Endothelial cell of umbilical vein (primary cell): ENCODE results near the gene CRYL1. TPM values are rescaled to one million over a fixed set of nuclear protein-coding genes. Genes with fewer than 3 reads are reported as not detected.

Experiments used
- BruUV-seq: library from RNA; stranded (reverse); fragments of 400-500 nt; replicated peaks from 2 replicates; lab custom pipeline; 2021; lab: Mats Ljungman, UMichigan
- CTCF ChIA-PET: fragments of 300-600, 350-600 bp; sonication (Branson Sonifier 250); formaldehyde crosslinking; loops from one replicate; lab custom pipeline; 2021; ENCODE audit warnings: antibody characterized with exemption, inconsistent platforms; lab: Charles Lee
- POLR2A ChIA-PET: fragments of 300-600, 350-600 bp; sonication (Branson Sonifier 250); formaldehyde crosslinking; loops from one replicate; lab custom pipeline; 2021; ENCODE audit warnings: antibody characterized with exemption, inconsistent platforms; lab: Charles Lee
- DNase-seq: peaks from one replicate; pipeline ENCODE4 v3.0.0-alpha.2; 2011; ENCODE audit warnings: low read depth, low spot score
- FAIRE-seq: peaks from 2 replicates; lab custom pipeline; 2011; peaks lifted over from hg19 to GRCh38; lab: Jason Lieb, UNC
- H2AFZ ChIP-seq: 2 replicates; pipeline ENCODE4 v1.6.0; 2012; ENCODE audit warnings: low read depth, low read length, control low read depth, inconsistent platforms
- H3K27ac ChIP-seq: 2 replicates; pipeline ENCODE4 v1.5.1; 2011; ENCODE audit warnings: low read depth, mild to moderate bottlenecking, control low read depth, low read length, moderate library complexity; ENCODE audit not compliant: insufficient read depth
- H3K27me3 ChIP-seq, 2 experiments: 2 replicates each; pipeline versions ENCODE4 v1.6.0 to v1.6.1; 2011; ENCODE audit warnings: low read length in 2 of 2, mixed read lengths in 1 of 2; ENCODE audit not compliant: control insufficient read depth in 2 of 2, insufficient read depth in 2 of 2
- H3K36me3 ChIP-seq, 2 experiments: 2 replicates in 1 of 2; 3 replicates in 1 of 2; pipeline ENCODE4 v1.5.1; 2011; ENCODE audit warnings: low read length in 2 of 2, mild to moderate bottlenecking in 1 of 2, moderate library complexity in 1 of 2; ENCODE audit not compliant: control insufficient read depth in 2 of 2, insufficient read depth in 2 of 2; ENCODE audit errors: extremely low read depth in 1 of 2
- H3K4me1 ChIP-seq: 3 replicates; pipeline ENCODE4 v1.5.1; 2011; ENCODE audit warnings: mild to moderate bottlenecking, low read length; ENCODE audit not compliant: control insufficient read depth, insufficient read depth; ENCODE audit errors: extremely low read depth
- H3K4me2 ChIP-seq: 2 replicates; pipeline ENCODE4 v1.6.1; 2011; ENCODE audit warnings: low read length, control low read depth, mixed read lengths; ENCODE audit not compliant: insufficient read depth
- H3K4me3 ChIP-seq, 3 experiments: fragments of 200-600 bp in 1 of 3; sonication (generic), shearing (Covaris generic) in 1 of 3; replicated peaks in 1 of 3; 2 replicates each; pipeline ENCODE4 v1.5.1; 2011 to 2016; ENCODE audit warnings: control low read depth in 3 of 3, low read length in 3 of 3, mild to moderate bottlenecking in 2 of 3, inconsistent platforms in 1 of 3, low read depth in 1 of 3, moderate library complexity in 1 of 3; ENCODE audit not compliant: insufficient read depth in 1 of 3
- H3K79me2 ChIP-seq: 2 replicates; pipeline ENCODE4 v1.6.0; 2012; ENCODE audit warnings: low read length, inconsistent platforms; ENCODE audit not compliant: control insufficient read depth, insufficient read depth
- H3K9ac ChIP-seq: replicated peaks from 2 replicates; pipeline ENCODE3; 2011; ENCODE audit warnings: low read length, control low read depth; ENCODE audit not compliant: insufficient read depth; ENCODE audit errors: extremely low read depth
- H3K9me1 ChIP-seq: replicated peaks from 3 replicates; pipeline ENCODE4 v1.6.0; 2011; ENCODE audit warnings: mild to moderate bottlenecking, low read length; ENCODE audit not compliant: control insufficient read depth, insufficient read depth; ENCODE audit errors: extremely low read depth
- H3K9me3 ChIP-seq: replicated peaks from 2 replicates; pipeline ENCODE4 v1.5.1; 2012; ENCODE audit warnings: low read length, inconsistent platforms; ENCODE audit not compliant: control insufficient read depth, insufficient read depth
- H4K20me1 ChIP-seq: replicated peaks from 2 replicates; pipeline ENCODE3; 2011; ENCODE audit warnings: mild to moderate bottlenecking, low read length; ENCODE audit not compliant: control insufficient read depth, insufficient read depth; ENCODE audit errors: extremely low read depth
- CTCF ChIP-seq, 2 donors: IDR thresholded peaks; 1 replicate in 1 of 2; 2 replicates in 1 of 2; pipeline ENCODE4 v1.5.1; 2011; ENCODE audit warnings: low read length in 2 of 2, mild to moderate bottlenecking in 2 of 2, moderate library complexity in 2 of 2, control low read depth in 1 of 2, inconsistent platforms in 1 of 2, low read depth in 1 of 2; ENCODE audit not compliant: insufficient read depth in 1 of 2; ENCODE audit errors: extremely low read depth in 1 of 2
- EZH2 ChIP-seq: IDR thresholded peaks from 2 replicates; pipeline ENCODE4 v1.6.1; 2012; ENCODE audit warnings: borderline replicate concordance, low read depth, mild to moderate bottlenecking, moderate library complexity, low read length, inconsistent platforms; ENCODE audit not compliant: severe bottlenecking
- FOS ChIP-seq: IDR thresholded peaks from 2 replicates; pipeline ENCODE4 v1.6.1; 2011; ENCODE audit warnings: mild to moderate bottlenecking, low read length, moderate library complexity, borderline replicate concordance; ENCODE audit not compliant: insufficient read depth
- JUN ChIP-seq: IDR thresholded peaks from 2 replicates; pipeline ENCODE4 v1.6.1; 2011; ENCODE audit warnings: borderline replicate concordance, low read depth; ENCODE audit not compliant: insufficient read length, insufficient read depth
- POLR2AphosphoS5 ChIP-seq: IDR thresholded peaks from 2 replicates; pipeline ENCODE4 v1.6.1; 2012; ENCODE audit warnings: low read depth, mild to moderate bottlenecking, control low read depth, low read length, moderate library complexity; ENCODE audit not compliant: insufficient read depth
- dilution Hi-C: fragments of 300-500 bp; cut with MboI; formaldehyde crosslinking; loops from one replicate; pipeline ENCODE4 v1.15.0; 2019; ENCODE audit warnings: low sequenced_read_pairs; ENCODE audit not compliant: extremely low pct_ligation_motif_present
- intact Hi-C: fragments of 100-400 bp; cut with micrococcal nuclease; formaldehyde crosslinking; loops from one replicate; pipeline ENCODE4 v1.10.0; 2022
- polyA plus RNA-seq, 4 experiments: library from polyadenylated mRNA; depleted of rRNA in 3 of 4; stranded (reverse) in 3 of 4; unstranded in 1 of 4; fragments of >200 nt; gene quantifications; 2 replicates each; pipeline versions ENCODE4 v1.2.1 to v1.2.3, GENCODE V29; 2011 to 2012; ENCODE audit warnings: missing spikeins in 1 of 4
- total RNA-seq: library from RNA; stranded (reverse); gene quantifications from 2 replicates; pipeline ENCODE4 v1.2.3, GENCODE V29; 2021

Gene CRYL1
- total and polyA plus RNA-seq, 2 donors (not counting 3 experiments of a cell fraction or from before 2014, with no cell fraction given) = 13.9 to 39.0 TPM

- Histone ChIP-seq H2AFZ (peak overlapping the region; percentile 71), H3K4me2 (peak overlapping the region; percentile 47), H4K20me1 (no peaks in the 10 kb centered on the region), H3K27me3 (no peaks in the 10 kb centered on the region), H3K27ac (peak overlapping the region; percentile 34), H3K9me3 (no peaks in the 10 kb centered on the region), H3K9me1 (no peaks in the 10 kb centered on the region), H3K4me3 (no peak overlapping the region), H3K79me2 (no peaks in the 10 kb centered on the region), H3K9ac (peak overlapping the region; percentile 55), H3K36me3 (no peaks in the 10 kb centered on the region), H3K4me1 (peaks cover 4% of the 10 kb centered on the region)
- intact Hi-C loops (loop anchor here (1.0 to 10.0 kb wide), 8 partner anchors 71 to 979 kb away; partner anchors contain the start of gene IFT88), dilution Hi-C loops (no loop called here)
- FAIRE-seq (peak; percentile 81), DNase-seq (peak; percentile 76)
- CTCF ChIA-PET = interaction anchor here (0.9 to 11.1 kb wide), 18 partner anchors 17 to 448 kb away, joined by 3 to 239 read pairs (median 4); partner anchors contain the start of genes IFT88 and IL17D
- TF ChIP-seq JUN (no peak), EZH2 (no peak), CTCF (IDR thresholded peaks at IDR 0.05; ENCODE audit: extremely low read depth in 1 of 2, insufficient read depth in 1 of 2, low read depth in 1 of 2, low read length in 2 of 2) (peak; percentile 73), POLR2AphosphoS5 (no peak), FOS (no peak)
- POLR2A ChIA-PET = no interaction called here
- BruUV-seq = no TSS peak
Observed at GRCh38 chr13:20495087-20496023, 30.3 kb downstream of the CRYL1 start.
